ENCODE results near the gene REPIN1. TPM values are rescaled to one million over a fixed set of nuclear protein-coding genes. Genes with fewer than 3 reads are reported as not detected.

Gene REPIN1
- total and polyA plus RNA-seq, 9 of the 15 experiments (the other 6 are each of a cell fraction or from before 2014, with no cell fraction given) = 8.1 to 283 (median 94.3) TPM

DNA sequence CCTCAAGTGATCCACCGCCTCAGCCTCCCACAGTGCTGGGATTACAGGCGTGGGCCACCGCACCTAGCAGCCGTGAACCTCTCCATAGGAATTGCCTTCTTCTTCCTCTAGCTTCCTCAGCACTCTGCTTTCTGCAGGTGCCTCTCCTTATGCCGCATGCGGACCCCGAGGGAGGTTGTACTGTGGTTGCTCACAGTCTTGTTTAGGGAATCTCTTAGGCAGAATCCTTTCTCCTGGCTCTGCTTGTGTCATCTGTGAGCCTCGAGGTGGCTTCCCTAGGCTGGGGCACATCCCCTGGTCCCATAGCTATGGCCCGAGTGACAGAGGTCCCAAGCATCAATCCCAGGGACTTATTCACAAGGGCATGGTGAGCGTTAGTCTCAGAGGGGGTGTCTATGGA is 48.6 kb downstream of the REPIN1 start:
- Histone ChIP-seq H3K27ac (ENCODE audit: extremely low read depth, low read depth, low read length) (no peak overlapping the region), H3K36me3 (ENCODE audit: control insufficient read depth, insufficient read depth, low read length) (no peaks in the 10 kb centered on the region), H3K9me3 (replicated peaks; ENCODE audit: control insufficient read depth, insufficient read depth, low read depth, low read length) (no peaks in the 10 kb centered on the region), H3K4me2 (ENCODE audit: insufficient read depth, low read length) (no peak overlapping the region), H3K4me3 (no peak overlapping the region), H3K27me3 (ENCODE audit: control insufficient read depth in 2 of 2, insufficient read depth in 2 of 2, low read length in 2 of 2) (no peaks in the 10 kb centered on the region), H2AFZ (ENCODE audit: low read depth, low read length) (no peak overlapping the region), H4K20me1 (replicated peaks; ENCODE audit: control insufficient read depth, insufficient read depth, low read length) (no peaks in the 10 kb centered on the region), H3K9ac (ENCODE audit: insufficient read depth in 1 of 2, low read depth in 2 of 2, low read length in 2 of 2) (no peak overlapping the region), H3K79me2 (ENCODE audit: control insufficient read depth, insufficient read depth, low read length) (no peaks in the 10 kb centered on the region), H3K9me1 (ENCODE audit: control insufficient read depth, insufficient read depth, low read length) (no peaks in the 10 kb centered on the region), H3K4me1 (replicated peaks in 1 of 2; ENCODE audit: control insufficient read depth in 2 of 2, insufficient read depth in 2 of 2, low read length in 2 of 2) (peaks cover 7 to 12% of the 10 kb centered on the region in 2 experiments; a peak in 3 of 5 replicates)
- in situ Hi-C loops (cut with MboI) = no loop called here
- BruUV-seq (replicated peaks) = no TSS peak
- FAIRE-seq (no peak), ATAC-seq (no peak), DNase-seq (ENCODE audit: extremely low read depth in 1 of 4, low spot score in 3 of 4) (peak in 1 of 4 experiments; percentile 11)
- intact Hi-C loops (cut with micrococcal nuclease) = no loop called here
- POLR2A ChIA-PET = interaction anchor here (0.7 to 1.5 kb wide), 4 partner anchors 8 to 101 kb away, joined by 3 to 5 read pairs (median 5); no protein-coding TSS in a partner anchor
- no peak for TF ChIP-seq MTA3 (IDR thresholded peaks at IDR 0.05; ENCODE audit: borderline replicate concordance)
- TF ChIP-seq, protein P1, sequence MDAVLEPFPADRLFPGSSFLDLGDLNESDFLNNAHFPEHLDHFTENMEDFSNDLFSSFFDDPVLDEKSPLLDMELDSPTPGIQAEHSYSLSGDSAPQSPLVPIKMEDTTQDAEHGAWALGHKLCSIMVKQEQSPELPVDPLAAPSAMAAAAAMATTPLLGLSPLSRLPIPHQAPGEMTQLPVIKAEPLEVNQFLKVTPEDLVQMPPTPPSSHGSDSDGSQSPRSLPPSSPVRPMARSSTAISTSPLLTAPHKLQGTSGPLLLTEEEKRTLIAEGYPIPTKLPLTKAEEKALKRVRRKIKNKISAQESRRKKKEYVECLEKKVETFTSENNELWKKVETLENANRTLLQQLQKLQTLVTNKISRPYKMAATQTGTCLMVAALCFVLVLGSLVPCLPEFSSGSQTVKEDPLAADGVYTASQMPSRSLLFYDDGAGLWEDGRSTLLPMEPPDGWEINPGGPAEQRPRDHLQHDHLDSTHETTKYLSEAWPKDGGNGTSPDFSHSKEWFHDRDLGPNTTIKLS (IDR thresholded peaks at IDR 0.05; ENCODE audit: borderline replicate concordance, low read depth) = no peak
- TF ChIP-seq NCOA1 (IDR thresholded peaks at IDR 0.05; ENCODE audit: low read depth) = no peak
- TF ChIP-seq XRCC3 (IDR thresholded peaks at IDR 0.05) = no peak
- TF ChIP-seq, protein P2, sequence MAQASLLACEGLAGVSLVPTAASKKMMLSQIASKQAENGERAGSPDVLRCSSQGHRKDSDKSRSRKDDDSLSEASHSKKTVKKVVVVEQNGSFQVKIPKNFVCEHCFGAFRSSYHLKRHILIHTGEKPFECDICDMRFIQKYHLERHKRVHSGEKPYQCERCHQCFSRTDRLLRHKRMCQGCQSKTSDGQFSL (CRISPR knock-in tag; IDR thresholded peaks at IDR 0.05) = no peak
- TF ChIP-seq, protein P2 (tag; IDR thresholded peaks at IDR 0.05) = no peak
- no peak for TF ChIP-seq ZNF232 (CRISPR knock-in tag; IDR thresholded peaks at IDR 0.05)
- TF ChIP-seq ZNF79 (CRISPR knock-in tag; IDR thresholded peaks at IDR 0.05; ENCODE audit: low read depth) = no peak
- TF ChIP-seq, protein P3, sequence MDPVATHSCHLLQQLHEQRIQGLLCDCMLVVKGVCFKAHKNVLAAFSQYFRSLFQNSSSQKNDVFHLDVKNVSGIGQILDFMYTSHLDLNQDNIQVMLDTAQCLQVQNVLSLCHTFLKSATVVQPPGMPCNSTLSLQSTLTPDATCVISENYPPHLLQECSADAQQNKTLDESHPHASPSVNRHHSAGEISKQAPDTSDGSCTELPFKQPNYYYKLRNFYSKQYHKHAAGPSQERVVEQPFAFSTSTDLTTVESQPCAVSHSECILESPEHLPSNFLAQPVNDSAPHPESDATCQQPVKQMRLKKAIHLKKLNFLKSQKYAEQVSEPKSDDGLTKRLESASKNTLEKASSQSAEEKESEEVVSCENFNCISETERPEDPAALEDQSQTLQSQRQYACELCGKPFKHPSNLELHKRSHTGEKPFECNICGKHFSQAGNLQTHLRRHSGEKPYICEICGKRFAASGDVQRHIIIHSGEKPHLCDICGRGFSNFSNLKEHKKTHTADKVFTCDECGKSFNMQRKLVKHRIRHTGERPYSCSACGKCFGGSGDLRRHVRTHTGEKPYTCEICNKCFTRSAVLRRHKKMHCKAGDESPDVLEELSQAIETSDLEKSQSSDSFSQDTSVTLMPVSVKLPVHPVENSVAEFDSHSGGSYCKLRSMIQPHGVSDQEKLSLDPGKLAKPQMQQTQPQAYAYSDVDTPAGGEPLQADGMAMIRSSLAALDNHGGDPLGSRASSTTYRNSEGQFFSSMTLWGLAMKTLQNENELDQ (CRISPR knock-in tag; IDR thresholded peaks at IDR 0.05; ENCODE audit: borderline replicate concordance) = no peak
- no peak for TF ChIP-seq PHF8 (IDR thresholded peaks at IDR 0.05; ENCODE audit: borderline replicate concordance, low read length)
- TF ChIP-seq ZFP1 (CRISPR knock-in tag; IDR thresholded peaks at IDR 0.05) = no peak
- no peak for TF ChIP-seq TCF7L2 (IDR thresholded peaks at IDR 0.05; ENCODE audit: low read depth, low read length)
- no peak for TF ChIP-seq ZNF143 (CRISPR knock-in tag; IDR thresholded peaks at IDR 0.05)
- TF ChIP-seq, protein P4, sequence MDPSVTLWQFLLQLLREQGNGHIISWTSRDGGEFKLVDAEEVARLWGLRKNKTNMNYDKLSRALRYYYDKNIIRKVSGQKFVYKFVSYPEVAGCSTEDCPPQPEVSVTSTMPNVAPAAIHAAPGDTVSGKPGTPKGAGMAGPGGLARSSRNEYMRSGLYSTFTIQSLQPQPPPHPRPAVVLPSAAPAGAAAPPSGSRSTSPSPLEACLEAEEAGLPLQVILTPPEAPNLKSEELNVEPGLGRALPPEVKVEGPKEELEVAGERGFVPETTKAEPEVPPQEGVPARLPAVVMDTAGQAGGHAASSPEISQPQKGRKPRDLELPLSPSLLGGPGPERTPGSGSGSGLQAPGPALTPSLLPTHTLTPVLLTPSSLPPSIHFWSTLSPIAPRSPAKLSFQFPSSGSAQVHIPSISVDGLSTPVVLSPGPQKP (CRISPR knock-in tag; IDR thresholded peaks at IDR 0.05) = no peak
- no peak for TF ChIP-seq RBM17 (IDR thresholded peaks at IDR 0.05; ENCODE audit: borderline replicate concordance, low read depth, low read length)
- CTCF ChIA-PET (ENCODE audit: low intra/inter-chr PET ratio) = interaction anchor here (1.2 kb wide), 1 partner anchor 59 kb away, joined by 4 read pairs; no protein-coding TSS in a partner anchor
- 69% methylated on average over 10 of the region's 10 CpGs for WGBS (ENCODE audit: insufficient coverage, low coverage, missing lambda C conversion rate)

Data from K562 (cell line).